Measurements from ENCODE around the gene SOCS2. TPM values are rescaled to one million over a fixed set of nuclear protein-coding genes. Genes with fewer than 3 reads are reported as not detected.
"Not testable (repeated sequence)": the region's sequence is repeated elsewhere in the genome, so short reads cannot be mapped to it uniquely, and the experiment has no call there.

Gene SOCS2
- total and polyA plus RNA-seq, 2 donors (not counting 3 experiments of a cell fraction or from before 2014, with no cell fraction given): 2.4 to 5.6 TPM

DNA sequence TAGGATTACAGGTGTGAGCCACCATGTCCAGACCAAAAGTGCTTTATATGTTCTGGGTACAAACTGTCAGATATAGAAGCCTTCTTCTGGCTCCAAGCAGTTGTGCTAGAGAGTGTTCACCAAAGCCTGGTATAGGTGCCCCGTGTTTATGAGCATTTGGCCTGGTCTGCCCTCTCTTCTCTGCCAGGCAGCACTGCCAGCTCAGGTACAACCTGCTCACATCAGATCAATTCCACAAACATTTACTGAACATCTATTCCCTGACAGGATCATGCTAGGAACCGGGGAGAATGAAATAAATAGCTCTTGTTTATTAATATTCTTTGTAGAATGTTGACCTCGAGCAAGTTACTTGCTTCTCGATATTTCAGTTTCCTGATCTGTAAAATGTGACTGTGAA lies 20.0 kb upstream of the SOCS2 start:
- H2AFZ ChIP-seq (ENCODE audit: low read depth, low read length): no peak overlapping the region
- intact Hi-C loops (cut with micrococcal nuclease): no loop called here
- no TSS peak for BruUV-seq (replicated peaks)
- FAIRE-seq (no peak), DNase-seq (ENCODE audit: low read depth, low spot score) (no peak)
- H3K36me3 ChIP-seq (ENCODE audit: control insufficient read depth in 2 of 2, extremely low read depth in 1 of 2, insufficient read depth in 2 of 2, low read length in 2 of 2): no peaks in the 10 kb centered on the region
- H3K4me3 ChIP-seq (replicated peaks in 1 of 3; ENCODE audit: insufficient read depth in 1 of 3, low read depth in 1 of 3, low read length in 3 of 3): no peak overlapping the region
- no peak overlapping the region for H3K4me2 ChIP-seq (ENCODE audit: insufficient read depth, low read length)
- no peak overlapping the region for H3K9ac ChIP-seq (replicated peaks; ENCODE audit: extremely low read depth, insufficient read depth, low read length)
- H4K20me1 ChIP-seq (replicated peaks; ENCODE audit: control insufficient read depth, extremely low read depth, insufficient read depth, low read length): no peaks in the 10 kb centered on the region
- H3K9me3 ChIP-seq (replicated peaks; ENCODE audit: control insufficient read depth, insufficient read depth, low read length): no peaks in the 10 kb centered on the region
- TF ChIP-seq GATA2 (IDR thresholded peaks at IDR 0.05; ENCODE audit: insufficient read depth, insufficient read length, low read depth, low read length) (no peak), POLR2AphosphoS5 (IDR thresholded peaks at IDR 0.05; ENCODE audit: insufficient read depth, low read depth, low read length) (no peak), EZH2 (IDR thresholded peaks at IDR 0.05; ENCODE audit: borderline replicate concordance, low read depth, low read length, severe bottlenecking) (no peak), FOS (IDR thresholded peaks at IDR 0.05; ENCODE audit: borderline replicate concordance, insufficient read depth, low read length) (no peak), MAX (IDR thresholded peaks at IDR 0.05; ENCODE audit: insufficient read depth, insufficient read length) (no peak), CTCF (IDR thresholded peaks at IDR 0.05; ENCODE audit: extremely low read depth in 1 of 2, insufficient read depth in 1 of 2, low read depth in 1 of 2, low read length in 2 of 2) (no peak), JUN (IDR thresholded peaks at IDR 0.05; ENCODE audit: borderline replicate concordance, insufficient read depth, insufficient read length, low read depth) (no peak), POLR2A (IDR thresholded peaks at IDR 0.05; ENCODE audit: low read depth, low read length) (no peak), MYC (IDR thresholded peaks at IDR 0.05; ENCODE audit: low read depth, low read length) (no peak)
- H3K4me1 ChIP-seq (ENCODE audit: control insufficient read depth, extremely low read depth, insufficient read depth, low read length): no peaks in the 10 kb centered on the region
- no peaks in the 10 kb centered on the region for H3K27me3 ChIP-seq (ENCODE audit: control insufficient read depth in 2 of 2, insufficient read depth in 2 of 2, low read length in 2 of 2)
- no peaks in the 10 kb centered on the region for H3K9me1 ChIP-seq (replicated peaks; ENCODE audit: control insufficient read depth, extremely low read depth, insufficient read depth, low read length)
- CTCF ChIA-PET: interaction anchor here (1.5 to 2.4 kb wide), 2 partner anchors 50 to 550 kb away, joined by 4 to 11 read pairs; no protein-coding TSS in a partner anchor
- H3K79me2 ChIP-seq (ENCODE audit: control insufficient read depth, insufficient read depth, low read length): no peaks in the 10 kb centered on the region
- no peak overlapping the region for H3K27ac ChIP-seq (ENCODE audit: insufficient read depth, low read depth, low read length)
- dilution Hi-C loops (cut with MboI; ENCODE audit: extremely low pct_ligation_motif_present, low sequenced_read_pairs): no loop called here
- POLR2A ChIA-PET: no interaction called here

- POLR2A ChIA-PET; BruUV-seq (replicated peaks); H3K27me3 ChIP-seq (ENCODE audit: control insufficient read depth in 2 of 2, insufficient read depth in 2 of 2, low read length in 2 of 2); intact Hi-C loops (cut with micrococcal nuclease); FAIRE-seq; H3K27ac ChIP-seq (ENCODE audit: insufficient read depth, low read depth, low read length); H4K20me1 ChIP-seq (replicated peaks; ENCODE audit: control insufficient read depth, extremely low read depth, insufficient read depth, low read length); H3K4me3 ChIP-seq (replicated peaks in 1 of 3; ENCODE audit: insufficient read depth in 1 of 3, low read depth in 1 of 3, low read length in 3 of 3); H2AFZ ChIP-seq (ENCODE audit: low read depth, low read length); H3K9me1 ChIP-seq (replicated peaks; ENCODE audit: control insufficient read depth, extremely low read depth, insufficient read depth, low read length); H3K79me2 ChIP-seq (ENCODE audit: control insufficient read depth, insufficient read depth, low read length); H3K4me2 ChIP-seq (ENCODE audit: insufficient read depth, low read length); dilution Hi-C loops (cut with MboI; ENCODE audit: extremely low pct_ligation_motif_present, low sequenced_read_pairs); H3K9me3 ChIP-seq (replicated peaks; ENCODE audit: control insufficient read depth, insufficient read depth, low read length); DNase-seq (ENCODE audit: low read depth, low spot score); H3K9ac ChIP-seq (replicated peaks; ENCODE audit: extremely low read depth, insufficient read depth, low read length); H3K4me1 ChIP-seq (ENCODE audit: control insufficient read depth, extremely low read depth, insufficient read depth, low read length); H3K36me3 ChIP-seq (ENCODE audit: control insufficient read depth in 2 of 2, extremely low read depth in 1 of 2, insufficient read depth in 2 of 2, low read length in 2 of 2): not testable (repeated sequence)
- CTCF ChIA-PET: interaction anchor here (1.5 kb wide), 1 partner anchor 12 kb away, joined by 3 read pairs; no protein-coding TSS in a partner anchor
These were observed 14.6 kb upstream of the SOCS2 start for GRCh38 chr12:93557879-93558278.

DNA sequence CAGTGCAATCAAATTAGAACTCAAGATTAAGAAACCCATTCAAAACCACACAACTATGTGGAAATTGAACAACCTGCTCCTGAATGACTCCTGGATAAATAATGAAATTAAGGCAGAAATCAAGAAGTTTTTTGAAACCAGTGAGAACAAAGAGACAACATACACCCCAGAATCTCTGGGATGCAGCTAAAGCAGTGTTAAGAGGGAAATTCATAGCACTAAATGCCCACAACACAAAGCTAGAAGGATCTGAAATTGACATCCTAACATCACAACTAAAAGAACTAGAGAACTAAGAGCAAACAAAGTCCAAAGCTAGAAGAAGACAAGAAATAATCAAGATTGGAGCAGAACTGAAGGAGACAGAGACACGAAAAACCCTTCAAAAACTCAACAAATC lies 13.8 kb upstream of the SOCS2 start:
- H3K79me2 ChIP-seq (ENCODE audit: control insufficient read depth, insufficient read depth, low read length); H4K20me1 ChIP-seq (replicated peaks; ENCODE audit: control insufficient read depth, extremely low read depth, insufficient read depth, low read length); BruUV-seq (replicated peaks); H2AFZ ChIP-seq (ENCODE audit: low read depth, low read length); dilution Hi-C loops (cut with MboI; ENCODE audit: extremely low pct_ligation_motif_present, low sequenced_read_pairs); H3K36me3 ChIP-seq (ENCODE audit: control insufficient read depth in 2 of 2, extremely low read depth in 1 of 2, insufficient read depth in 2 of 2, low read length in 2 of 2); DNase-seq (ENCODE audit: low read depth, low spot score); intact Hi-C loops (cut with micrococcal nuclease); H3K27ac ChIP-seq (ENCODE audit: insufficient read depth, low read depth, low read length); FAIRE-seq; POLR2A ChIA-PET; H3K9ac ChIP-seq (replicated peaks; ENCODE audit: extremely low read depth, insufficient read depth, low read length); H3K4me1 ChIP-seq (ENCODE audit: control insufficient read depth, extremely low read depth, insufficient read depth, low read length); H3K4me2 ChIP-seq (ENCODE audit: insufficient read depth, low read length); H3K9me1 ChIP-seq (replicated peaks; ENCODE audit: control insufficient read depth, extremely low read depth, insufficient read depth, low read length); H3K4me3 ChIP-seq (replicated peaks in 1 of 3; ENCODE audit: insufficient read depth in 1 of 3, low read depth in 1 of 3, low read length in 3 of 3); H3K9me3 ChIP-seq (replicated peaks; ENCODE audit: control insufficient read depth, insufficient read depth, low read length); H3K27me3 ChIP-seq (ENCODE audit: control insufficient read depth in 2 of 2, insufficient read depth in 2 of 2, low read length in 2 of 2): not testable (repeated sequence)
- CTCF ChIA-PET: interaction anchor here (1.5 kb wide), 1 partner anchor 11 kb away, joined by 3 read pairs; no protein-coding TSS in a partner anchor

Data from endothelial cell of umbilical vein (primary cell).